T-helper 2 cell treated with Interferon-gamma antibody and Interleukin-4, amounts not matched to agents 100 ng/mL and 5 ng/mL, for 36 hours (primary cell): ENCODE data around the gene TRAPPC4. TPM values are rescaled to one million over a fixed set of nuclear protein-coding genes. Genes with fewer than 3 reads are reported as not detected.
"Not testable (repeated sequence)": the region's sequence is repeated elsewhere in the genome, so short reads cannot be mapped to it uniquely, and the experiment has no call there.

Source experiments
- intact Hi-C: fragments of 100-400 bp; cut with micrococcal nuclease; formaldehyde crosslinking; loops from one replicate; pipeline ENCODE4 v1.15.1; 2023
- total RNA-seq: library from RNA; stranded (reverse); gene quantifications from 2 replicates; pipeline ENCODE4 v1.2.3, GENCODE V29; 2022

The TRAPPC4 gene
- total RNA-seq, 1 donor from 2014 or later: 82.3 TPM

DNA sequence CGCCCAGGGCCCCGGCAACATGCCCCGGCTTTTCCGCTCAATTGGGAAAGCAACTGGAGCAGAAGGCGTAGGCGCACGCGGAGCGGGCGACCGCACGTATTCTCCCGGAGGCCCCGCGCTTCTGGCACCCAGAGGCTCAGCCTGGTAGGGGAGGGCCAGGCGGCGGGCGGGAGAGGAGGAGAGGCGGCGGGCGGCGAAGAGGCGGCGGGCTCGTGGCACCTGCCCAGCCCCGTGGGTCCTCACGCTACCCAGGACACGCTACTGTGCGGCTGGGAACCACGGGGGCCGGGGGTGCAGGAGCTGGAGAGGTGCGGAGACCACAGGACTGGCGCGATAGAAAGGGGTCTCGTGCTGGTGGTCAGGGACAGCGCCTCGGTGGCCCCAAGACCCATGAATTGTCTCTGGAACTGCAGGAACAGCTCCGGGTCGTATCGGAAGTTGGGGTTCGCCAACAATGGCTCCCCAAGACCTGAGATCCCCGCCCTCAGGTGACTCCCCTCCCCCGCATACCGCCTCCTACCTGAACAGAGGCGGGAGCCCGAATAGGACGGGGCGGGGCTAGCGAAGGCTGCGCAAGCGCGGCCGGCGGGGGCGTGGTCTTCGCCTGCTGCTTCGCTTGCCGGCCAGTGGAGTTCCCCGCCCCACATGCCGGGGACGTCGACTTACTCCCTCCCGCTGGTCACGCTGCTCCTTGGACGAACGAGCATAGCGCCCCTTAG lies 11.9 kb downstream of the TRAPPC4 start, which contains the start of gene SLC37A4:
SLC37A4 (minus strand) TSS at position 549 of the 719 bp plus-strand sequence.
- intact Hi-C loops: loop anchor here (1.0 kb wide), 3 partner anchors 12 to 32 kb away; partner anchors contain the start of genes CENATAC, HYOU1, RPS25 and TRAPPC4

DNA sequence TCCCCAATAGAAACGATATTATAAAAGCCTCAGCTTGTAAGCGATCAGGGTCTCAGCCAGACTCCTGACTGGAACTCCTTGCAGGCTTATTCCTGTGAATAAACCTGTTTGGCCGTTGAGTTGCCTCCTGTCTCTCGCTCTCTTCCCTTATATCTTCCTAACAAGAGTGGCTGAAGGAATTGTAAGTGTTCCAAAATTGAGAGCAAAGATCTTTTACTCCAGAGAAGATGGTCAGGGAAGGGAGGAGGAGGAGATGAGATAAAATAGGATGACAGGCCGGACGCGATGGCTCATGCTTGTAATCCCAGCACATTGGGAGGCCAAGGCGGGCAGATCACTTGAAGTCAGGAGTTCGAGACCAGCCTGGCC lies 13.3 kb downstream of the TRAPPC4 start:
- intact Hi-C loops: no loop called here

DNA sequence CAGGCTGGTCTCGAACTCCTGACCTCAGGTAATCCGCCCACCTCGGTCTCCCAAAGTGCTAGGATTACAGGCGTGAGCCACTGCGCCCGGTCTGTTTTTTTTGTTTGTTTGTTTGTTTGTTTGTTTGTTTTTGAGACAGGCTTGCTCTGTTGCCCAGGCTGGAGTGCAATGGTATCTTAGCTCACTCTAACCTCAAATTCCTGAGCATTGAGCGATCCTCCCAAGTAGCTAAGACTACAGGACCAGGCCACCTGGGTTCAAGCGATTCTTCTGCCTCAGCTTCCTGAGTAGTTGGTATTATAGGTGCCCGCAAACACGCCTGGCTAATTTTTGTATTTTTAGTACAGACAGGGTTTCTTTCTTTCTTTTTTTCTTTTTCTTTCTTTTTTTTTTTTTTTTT lies 14.9 kb downstream of the TRAPPC4 start:
- intact Hi-C loops: not testable (repeated sequence)

DNA sequence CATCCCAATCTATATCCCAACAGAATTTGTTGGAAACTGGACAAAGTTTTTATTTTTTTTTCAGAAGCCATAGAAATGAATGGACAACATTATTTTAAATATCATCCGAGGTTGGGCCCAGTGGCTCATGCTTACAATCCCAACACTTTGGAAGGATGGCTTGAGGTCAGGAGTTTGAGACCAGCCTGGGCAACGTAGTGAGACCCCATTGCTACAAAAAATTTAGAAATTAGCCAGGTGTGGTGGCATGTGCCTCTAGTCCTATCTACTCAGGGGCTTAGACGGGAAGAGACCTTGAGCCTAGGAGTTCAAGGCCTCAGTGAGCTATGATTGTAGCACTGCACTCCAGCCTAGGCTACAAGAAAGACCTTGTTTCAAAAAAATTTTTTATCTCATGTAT lies 16.2 kb downstream of the TRAPPC4 start:
- intact Hi-C loops: no loop called here

DNA sequence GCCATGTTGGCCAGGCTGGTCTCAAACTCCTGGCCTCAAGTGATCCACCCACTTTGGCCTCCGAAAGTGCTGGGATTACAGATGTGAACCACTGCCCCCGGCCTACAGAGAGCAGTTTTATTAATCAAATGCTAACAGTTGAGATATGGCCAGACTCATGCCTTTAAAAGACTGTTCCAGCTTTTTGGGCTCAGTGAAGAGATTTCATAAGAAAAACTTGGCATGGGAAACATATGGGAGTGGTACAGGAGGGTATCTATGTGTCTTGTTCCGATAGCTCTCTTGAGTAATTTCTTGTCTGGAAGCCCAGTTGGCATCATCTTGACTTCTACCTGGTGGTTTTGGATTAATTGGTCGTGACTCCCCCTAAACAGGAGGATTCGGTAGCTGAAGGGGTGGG lies 20.3 kb downstream of the TRAPPC4 start:
- intact Hi-C loops: no loop called here

DNA sequence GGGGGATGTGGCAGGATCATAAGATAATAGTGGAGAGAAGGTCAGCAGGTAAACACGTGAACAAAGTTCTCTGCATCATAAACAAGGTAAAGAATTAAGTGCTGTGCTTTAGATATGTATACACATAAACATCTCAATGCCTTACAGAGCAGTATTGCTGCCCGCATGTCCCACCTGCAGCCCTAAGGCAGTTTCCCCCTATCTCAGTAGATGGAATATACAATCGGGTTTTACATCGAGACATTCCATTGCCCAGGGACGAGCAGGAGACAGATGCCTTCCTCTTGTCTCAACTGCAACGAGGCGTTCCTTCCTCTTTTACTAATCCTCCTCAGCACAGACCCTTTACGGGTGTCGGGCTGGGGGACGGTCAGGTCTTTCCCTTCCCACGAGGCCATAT lies 20.9 kb downstream of the TRAPPC4 start:
- intact Hi-C loops: not testable (repeated sequence)

DNA sequence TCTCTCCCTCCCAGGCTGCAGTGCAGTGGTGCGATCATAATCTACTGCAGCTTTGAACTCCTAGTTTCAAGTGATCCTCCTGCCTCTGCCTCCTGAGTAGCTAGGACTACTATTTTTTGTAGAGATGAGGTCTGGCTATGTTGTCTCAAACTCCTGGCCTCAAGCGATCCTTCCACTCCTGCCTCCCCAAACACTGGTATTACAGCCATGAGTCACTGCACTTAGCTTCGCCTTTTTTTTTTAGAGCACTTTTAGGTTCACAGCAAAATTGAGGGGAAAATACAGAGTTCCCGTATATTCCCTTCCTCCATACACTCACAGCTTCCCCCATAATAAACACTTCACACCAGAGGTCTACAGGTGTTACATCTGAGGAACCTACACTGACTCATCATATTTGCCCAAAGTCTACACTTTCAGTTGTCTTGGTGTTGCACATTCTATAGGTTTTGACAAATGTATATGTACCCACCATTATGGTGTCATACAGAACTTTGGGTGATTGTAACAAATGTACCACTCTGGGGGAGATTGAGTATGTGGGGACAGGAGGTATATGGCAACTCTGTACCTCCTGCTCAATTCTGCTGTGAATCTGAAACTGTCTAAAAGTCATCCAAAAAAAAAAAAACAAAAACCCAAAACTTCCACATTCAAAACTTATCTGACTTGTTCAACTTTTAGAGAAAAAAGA lies 23.4 kb downstream of the TRAPPC4 start:
- intact Hi-C loops: no loop called here

DNA sequence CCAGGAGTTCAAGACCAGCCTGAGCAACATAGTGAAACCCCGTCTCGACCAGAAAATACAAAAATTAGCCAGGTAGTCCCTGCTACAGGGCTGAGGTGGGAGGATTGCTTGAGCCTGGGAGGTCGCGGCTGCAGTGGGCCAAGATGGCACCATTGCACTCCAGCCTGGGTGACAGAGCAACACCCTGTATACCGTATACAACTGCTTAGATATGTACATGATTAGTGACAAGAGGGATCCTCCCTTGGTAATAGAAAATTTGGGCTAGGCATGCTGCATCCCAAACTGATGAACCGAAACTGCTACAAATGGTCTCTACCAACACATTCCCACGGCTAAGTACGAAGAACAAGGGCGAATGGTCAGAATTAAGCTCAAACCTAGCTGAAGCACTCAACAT lies 24.4 kb downstream of the TRAPPC4 start:
- intact Hi-C loops: no loop called here

DNA sequence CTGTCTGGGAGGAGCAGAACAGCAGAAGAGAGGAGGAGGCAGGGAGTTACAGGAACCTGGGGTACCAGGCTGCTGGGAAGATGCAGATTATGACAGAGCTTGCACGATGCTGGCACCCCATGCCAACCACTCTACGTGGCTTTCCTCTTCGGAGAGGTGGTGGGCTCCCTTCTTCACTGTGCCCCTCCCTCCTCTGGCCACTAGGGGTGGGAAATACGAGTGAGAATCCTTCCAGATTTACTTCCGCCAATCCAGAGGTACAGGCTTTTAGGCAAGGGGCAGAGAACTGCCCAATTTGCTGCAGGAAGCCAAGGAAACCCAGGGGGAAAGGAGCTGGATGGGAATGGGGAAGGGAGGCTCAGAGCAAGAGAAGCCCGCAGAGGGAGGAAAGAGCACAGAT lies 26.1 kb downstream of the TRAPPC4 start:
- intact Hi-C loops: no loop called here

DNA sequence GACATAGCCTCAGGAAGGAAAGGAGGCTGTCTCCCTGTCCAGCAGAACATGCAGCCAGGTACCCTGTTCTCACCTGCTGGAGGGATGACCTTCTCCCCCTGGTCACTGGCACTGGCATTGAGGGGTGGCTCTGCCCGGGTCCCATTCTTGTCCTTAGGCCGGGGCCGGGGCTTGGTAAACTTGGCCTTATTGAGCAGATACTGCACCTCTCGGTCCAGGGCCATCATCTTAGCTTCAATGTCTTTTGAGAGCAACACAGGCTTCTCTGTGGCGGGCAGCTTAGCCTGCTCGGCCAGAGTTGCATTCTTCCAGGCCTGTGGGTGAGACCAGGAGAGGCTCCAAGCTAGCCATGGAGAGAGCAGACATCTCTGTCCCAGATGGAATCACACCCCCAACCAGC lies 27.9 kb downstream of the TRAPPC4 start:
- intact Hi-C loops: no loop called here

DNA sequence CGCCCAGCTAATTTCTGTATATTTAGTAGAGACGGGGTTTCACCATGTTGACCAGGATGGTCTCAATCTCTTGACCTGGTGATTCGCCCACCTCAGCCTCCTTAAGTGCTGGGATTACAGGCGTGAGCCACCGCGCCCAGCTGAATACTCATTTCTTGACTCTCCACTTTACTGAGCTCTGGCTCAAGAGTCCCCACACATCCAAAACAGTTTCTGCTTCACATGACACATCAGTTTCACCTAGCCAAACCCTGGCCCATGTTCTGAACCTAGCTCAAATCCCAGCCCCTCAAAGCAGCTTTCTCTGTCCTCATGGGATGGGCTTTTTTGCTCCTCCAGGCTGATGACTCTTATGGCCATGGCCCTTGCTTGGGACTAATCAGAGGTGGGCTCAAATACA lies 28.6 kb downstream of the TRAPPC4 start:
- intact Hi-C loops: no loop called here

DNA sequence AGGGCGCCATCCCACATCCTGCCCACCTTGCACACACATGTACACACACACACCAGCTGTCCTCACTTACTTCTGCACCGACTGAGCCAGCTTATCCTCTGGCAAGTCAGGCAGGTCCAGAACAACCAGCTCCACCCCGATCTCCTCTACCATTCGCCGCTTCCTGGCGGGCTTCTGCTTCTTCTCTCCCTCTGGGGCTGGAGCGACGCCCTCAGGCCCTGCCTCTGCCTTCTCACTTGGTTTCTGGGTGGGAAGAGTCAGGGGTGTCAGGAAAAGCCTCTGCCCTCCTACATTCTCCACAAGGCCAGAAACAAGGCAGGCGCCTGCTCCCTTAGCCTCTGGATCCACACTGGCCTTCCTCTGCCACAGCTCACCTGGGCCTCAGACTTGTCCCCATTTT lies 30.1 kb downstream of the TRAPPC4 start:
- intact Hi-C loops: no loop called here

DNA sequence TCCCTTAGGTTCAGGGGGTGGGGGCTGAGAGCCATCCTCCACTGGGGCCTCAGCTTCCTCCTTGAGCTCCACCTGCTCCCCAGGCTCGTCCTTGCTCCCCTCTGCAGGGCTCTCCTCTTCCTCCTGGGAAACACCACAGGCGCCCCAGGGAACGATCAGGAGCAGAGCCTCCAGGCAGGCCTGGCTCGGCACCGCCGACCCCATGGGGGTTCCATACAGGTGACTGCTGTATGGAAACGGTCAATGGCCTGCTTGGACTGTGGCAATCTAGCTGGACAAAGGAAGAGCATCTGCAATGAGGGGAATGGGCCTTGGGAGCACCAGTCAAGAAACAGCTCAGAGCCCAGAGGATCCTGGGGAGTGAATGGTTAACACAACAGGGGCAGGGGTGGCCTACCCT lies 30.5 kb downstream of the TRAPPC4 start:
- intact Hi-C loops: no loop called here

DNA sequence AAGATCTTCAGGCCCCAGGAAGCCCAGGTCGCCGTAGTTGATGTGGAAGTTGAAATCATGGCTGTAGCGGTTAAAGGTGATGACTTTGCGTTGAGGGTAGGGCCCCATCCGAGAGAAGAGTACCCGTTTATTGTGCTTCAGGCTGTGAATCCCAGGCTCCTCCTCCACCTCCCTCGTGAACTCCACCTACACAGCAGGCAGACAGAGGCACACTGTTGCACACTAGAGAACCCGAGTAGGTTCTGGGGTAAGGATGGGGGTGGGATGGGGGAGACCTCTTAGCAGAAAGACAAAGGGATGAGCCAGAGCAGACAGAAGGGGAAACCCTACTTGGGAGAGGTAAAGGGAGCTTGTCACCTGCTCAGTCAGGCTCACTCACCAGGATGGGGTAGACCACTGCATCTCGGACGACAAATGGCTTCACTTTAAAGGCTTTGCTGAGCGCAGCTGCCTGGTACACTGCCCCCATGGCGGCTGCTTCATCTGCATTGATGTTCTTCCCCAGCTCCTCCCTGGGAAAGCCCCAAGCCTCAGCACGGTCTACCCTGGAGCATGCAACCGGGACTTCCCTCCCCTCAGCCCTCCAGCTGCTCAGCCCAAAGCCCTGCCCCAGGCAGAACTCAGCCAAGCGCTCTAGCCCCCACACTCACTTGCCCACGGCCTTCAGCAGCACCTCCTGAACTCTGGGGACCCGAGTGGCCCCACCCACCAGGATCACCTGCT lies 33.0 kb downstream of the TRAPPC4 start:
- intact Hi-C loops: no loop called here

DNA sequence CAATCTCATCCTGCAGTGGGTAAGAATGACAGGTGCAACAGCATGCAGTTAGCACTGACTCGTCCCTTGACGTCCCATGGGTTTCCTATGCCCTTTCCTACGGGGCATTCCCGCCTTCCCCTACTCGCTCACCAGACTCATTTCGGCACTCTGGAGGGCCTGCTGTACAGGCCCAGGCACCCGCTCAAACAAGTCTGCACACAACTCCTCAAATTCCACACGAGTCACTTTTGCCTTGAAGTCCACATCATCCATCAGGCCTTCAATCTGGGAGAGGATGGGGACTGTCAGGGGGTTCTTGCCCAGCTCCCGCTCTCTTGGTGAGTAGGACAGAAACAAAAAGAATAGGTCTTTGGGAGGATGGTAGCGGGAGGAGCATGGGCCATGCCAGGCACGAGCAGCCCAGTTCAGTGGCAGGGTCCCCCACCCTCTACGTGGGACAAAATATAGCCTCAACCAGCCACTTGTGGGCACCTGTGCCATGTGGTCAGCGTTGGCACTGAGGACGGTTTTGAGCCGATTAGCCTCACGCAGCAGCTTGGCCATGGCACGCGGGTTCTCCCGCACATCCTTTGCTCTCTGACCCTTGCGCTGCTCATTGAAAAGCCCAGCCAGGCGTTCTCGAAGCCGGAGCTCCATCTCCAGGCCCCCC lies 33.7 kb downstream of the TRAPPC4 start:
- intact Hi-C loops: no loop called here

DNA sequence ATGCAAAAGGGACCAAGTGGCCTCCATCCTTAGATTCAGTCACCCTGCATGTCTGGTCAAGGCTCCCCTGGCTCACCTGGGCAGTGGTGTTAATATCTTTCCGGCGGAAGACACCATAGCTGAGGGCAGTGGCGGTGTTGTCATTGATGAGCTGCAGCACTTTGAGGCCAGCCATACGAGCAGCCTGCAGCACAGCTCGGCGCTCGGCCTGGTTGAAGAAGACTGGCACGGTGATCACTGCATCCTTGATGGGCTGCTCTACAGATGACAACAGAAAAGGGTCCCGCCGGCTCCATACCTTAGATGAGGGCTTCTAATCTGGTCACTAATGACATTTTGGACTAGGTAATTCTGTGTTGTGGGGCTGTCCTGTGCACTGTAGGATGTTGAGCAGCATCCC lies 35.9 kb downstream of the TRAPPC4 start:
- intact Hi-C loops: no loop called here

DNA sequence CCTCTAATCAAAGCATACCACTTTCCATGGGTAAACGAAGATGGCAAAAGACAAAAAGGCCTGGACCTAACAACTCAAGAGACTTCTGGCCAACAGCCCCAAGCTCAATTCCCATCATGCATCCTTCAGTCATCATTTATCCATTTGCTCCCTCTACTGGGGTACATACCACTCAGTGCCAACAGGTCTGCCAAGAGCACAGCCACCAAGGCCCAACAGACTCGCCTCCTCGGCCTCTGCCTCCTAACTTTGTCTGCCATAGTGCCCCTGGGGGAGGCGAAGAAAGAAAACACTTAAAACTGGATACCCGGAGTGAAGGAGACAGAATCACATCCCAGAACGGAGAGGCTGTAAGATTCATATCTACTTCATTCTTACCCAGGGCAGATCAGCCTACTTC lies 37.3 kb downstream of the TRAPPC4 start:
- intact Hi-C loops: no loop called here

DNA sequence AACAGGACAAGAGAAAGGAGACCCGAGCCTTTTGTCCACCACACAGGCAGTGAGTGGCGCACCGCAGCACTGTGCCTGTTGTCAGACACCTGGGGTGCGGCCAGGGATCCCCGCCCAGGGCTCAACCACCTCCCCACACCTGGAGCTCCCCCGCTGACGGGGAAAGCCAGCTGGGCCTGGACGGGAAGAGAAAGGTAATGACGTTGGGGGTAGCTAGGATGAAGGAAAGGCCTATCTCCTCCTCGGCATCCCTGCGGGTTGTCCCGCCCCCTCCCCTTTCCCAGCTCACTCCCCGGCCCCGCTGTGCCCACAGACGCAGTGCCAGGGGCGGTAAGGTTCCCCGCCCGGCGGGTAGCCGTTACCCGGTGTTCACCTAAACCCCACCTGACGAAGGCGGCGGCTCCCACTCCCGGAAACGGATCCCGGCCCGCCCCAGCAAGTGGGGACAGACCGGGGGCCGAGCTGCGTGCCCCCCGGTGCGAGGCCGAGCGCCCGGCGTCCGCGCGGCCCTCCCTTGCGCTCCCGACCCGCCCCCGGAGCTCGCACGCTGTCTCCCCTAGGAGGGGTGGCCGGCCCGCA lies 37.9 kb downstream of the TRAPPC4 start:
- intact Hi-C loops: no loop called here

DNA sequence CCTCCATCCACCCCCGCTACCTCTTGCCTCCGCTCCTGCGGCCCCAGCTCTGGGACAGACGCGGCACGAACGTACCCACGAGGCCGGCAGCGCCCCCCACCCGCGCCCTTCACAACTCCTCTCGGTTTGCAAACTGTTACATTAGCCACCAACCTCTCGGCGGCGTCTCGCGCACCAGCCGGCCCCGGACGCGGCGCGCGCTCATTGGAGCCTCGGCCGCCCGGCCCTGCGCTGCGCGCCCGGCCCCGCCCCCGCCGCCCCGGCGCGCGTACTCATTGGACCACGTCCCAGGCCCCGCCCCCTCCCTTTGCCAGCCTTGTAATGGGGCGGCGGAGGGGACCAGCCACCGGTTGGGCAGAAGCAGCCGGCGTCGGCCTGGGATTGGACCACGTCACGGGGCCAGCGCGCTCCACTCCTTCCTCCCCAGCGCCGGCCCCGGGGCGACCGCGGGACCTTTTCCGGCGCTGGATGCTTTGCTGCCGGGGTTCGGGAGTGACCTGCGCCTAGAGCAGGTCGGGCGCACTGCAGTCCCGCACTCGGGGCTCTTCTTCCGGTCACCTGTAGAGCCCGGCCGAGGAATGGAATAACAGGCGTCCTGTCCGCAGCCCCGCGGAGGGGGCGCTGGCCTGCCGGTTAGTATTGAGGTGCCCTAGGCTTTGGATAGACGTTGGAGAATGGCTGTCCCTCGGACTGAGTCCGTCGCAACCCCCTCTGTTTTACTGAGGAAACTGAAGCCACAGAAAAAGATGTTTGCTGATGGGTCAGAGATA lies 38.6 kb downstream of the TRAPPC4 start, which contains the start of gene HYOU1:
HYOU1 (minus strand) TSS at position 206 of the 770 bp plus-strand sequence. CDS start 1,045 bp downstream, outside the sequence.
- intact Hi-C loops: loop anchor here (1.0 kb wide), 9 partner anchors 10 to 266 kb away; partner anchors contain the start of genes DDX6, DPAGT1, HINFP and RPS25

DNA sequence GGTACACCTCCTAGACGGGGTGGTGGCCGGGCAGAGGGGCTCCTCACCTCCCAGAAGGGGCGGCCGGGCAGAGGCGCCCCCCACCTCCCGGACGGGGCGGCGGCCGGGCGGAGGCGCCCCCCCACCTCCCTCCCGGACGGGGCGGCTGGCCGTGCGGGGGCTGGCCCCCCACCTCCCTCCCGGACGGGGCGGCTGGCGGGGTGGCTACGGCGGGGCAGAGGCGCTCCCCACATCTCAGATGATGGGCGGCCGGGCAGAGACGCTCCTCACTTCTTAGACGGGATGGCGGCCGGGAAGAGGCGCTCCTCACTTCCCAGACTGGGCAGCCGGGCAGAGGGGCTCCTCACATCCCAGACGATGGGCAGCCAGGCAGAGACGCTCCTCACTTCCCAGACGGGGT lies 40.6 kb downstream of the TRAPPC4 start:
- intact Hi-C loops: not testable (repeated sequence)
